WTC11 (cell line): ENCODE results near the gene SPTLC3.

Experiments used
- ATF1 ChIP-seq: sonication (generic); formaldehyde crosslinking; IDR thresholded peaks from 2 replicates; pipeline ENCODE4 v1.8.1; 2023; ENCODE audit warnings: mild to moderate bottlenecking, moderate library complexity, missing genetic modification reagents
- CBFB ChIP-seq: sonication (generic); formaldehyde crosslinking; IDR thresholded peaks from 2 replicates; pipeline ENCODE4 v1.8.1; 2022; ENCODE audit warnings: mild to moderate bottlenecking, low read depth, missing genetic modification reagents
- CTCF ChIP-seq: fragments of 200-600 bp; IDR thresholded peaks from 2 replicates; pipeline ENCODE4 v1.8.0; 2022; ENCODE audit warnings: antibody characterized with exemption
- FOXJ3 ChIP-seq: sonication (generic); formaldehyde crosslinking; IDR thresholded peaks from 2 replicates; pipeline ENCODE4 v1.9.0; 2021; ENCODE audit warnings: missing genetic modification reagents, mild to moderate bottlenecking, borderline replicate concordance
- TP53 ChIP-seq: sonication (generic); formaldehyde crosslinking; IDR thresholded peaks from 2 replicates; pipeline ENCODE4 v1.8.1; 2023; ENCODE audit warnings: mild to moderate bottlenecking, missing genetic modification reagents
- ZNF232 ChIP-seq: sonication (generic); formaldehyde crosslinking; IDR thresholded peaks from 2 replicates; pipeline ENCODE4 v1.8.0; 2022; ENCODE audit warnings: mild to moderate bottlenecking, missing genetic modification reagents
- TF ChIP-seq, protein P1 (sequence below): sonication (generic); formaldehyde crosslinking; IDR thresholded peaks from 2 replicates; pipeline ENCODE4 v1.8.1; 2023; ENCODE audit warnings: mild to moderate bottlenecking, missing genetic modification reagents
- TF ChIP-seq, protein P2 (sequence below): sonication (generic); formaldehyde crosslinking; IDR thresholded peaks from 2 replicates; pipeline ENCODE4 v1.8.1; 2022; ENCODE audit warnings: mild to moderate bottlenecking, missing genetic modification reagents, moderate library complexity, borderline replicate concordance
- TF ChIP-seq, protein P3 (sequence below): sonication (generic); formaldehyde crosslinking; IDR thresholded peaks from 2 replicates; pipeline ENCODE4 v1.8.0; 2022; ENCODE audit warnings: mild to moderate bottlenecking, missing genetic modification reagents

GRCh38 chr20:13118676-13119075, 109.9 kb downstream of the SPTLC3 start:
- TF ChIP-seq, protein P1, sequence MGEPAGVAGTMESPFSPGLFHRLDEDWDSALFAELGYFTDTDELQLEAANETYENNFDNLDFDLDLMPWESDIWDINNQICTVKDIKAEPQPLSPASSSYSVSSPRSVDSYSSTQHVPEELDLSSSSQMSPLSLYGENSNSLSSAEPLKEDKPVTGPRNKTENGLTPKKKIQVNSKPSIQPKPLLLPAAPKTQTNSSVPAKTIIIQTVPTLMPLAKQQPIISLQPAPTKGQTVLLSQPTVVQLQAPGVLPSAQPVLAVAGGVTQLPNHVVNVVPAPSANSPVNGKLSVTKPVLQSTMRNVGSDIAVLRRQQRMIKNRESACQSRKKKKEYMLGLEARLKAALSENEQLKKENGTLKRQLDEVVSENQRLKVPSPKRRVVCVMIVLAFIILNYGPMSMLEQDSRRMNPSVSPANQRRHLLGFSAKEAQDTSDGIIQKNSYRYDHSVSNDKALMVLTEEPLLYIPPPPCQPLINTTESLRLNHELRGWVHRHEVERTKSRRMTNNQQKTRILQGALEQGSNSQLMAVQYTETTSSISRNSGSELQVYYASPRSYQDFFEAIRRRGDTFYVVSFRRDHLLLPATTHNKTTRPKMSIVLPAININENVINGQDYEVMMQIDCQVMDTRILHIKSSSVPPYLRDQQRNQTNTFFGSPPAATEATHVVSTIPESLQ (CRISPR knock-in tag) = no peak
- TF ChIP-seq CTCF (no peak), ATF1 (CRISPR knock-in tag) (no peak), TP53 (no peak), ZNF232 (CRISPR knock-in tag) (no peak), FOXJ3 (CRISPR knock-in tag) (no peak), CBFB (CRISPR knock-in tag) (no peak)
- TF ChIP-seq, protein P2, sequence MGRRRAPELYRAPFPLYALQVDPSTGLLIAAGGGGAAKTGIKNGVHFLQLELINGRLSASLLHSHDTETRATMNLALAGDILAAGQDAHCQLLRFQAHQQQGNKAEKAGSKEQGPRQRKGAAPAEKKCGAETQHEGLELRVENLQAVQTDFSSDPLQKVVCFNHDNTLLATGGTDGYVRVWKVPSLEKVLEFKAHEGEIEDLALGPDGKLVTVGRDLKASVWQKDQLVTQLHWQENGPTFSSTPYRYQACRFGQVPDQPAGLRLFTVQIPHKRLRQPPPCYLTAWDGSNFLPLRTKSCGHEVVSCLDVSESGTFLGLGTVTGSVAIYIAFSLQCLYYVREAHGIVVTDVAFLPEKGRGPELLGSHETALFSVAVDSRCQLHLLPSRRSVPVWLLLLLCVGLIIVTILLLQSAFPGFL (CRISPR knock-in tag) = no peak
- TF ChIP-seq, protein P3, sequence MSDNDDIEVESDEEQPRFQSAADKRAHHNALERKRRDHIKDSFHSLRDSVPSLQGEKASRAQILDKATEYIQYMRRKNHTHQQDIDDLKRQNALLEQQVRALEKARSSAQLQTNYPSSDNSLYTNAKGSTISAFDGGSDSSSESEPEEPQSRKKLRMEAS (CRISPR knock-in tag) = no peak
